PFSK-1 (cell line): ENCODE measurements around the gene SEZ6L.

Source experiments
- FOXP2 ChIP-seq: optimal IDR thresholded peaks from 2 replicates; pipeline ENCODE3; 2011; ENCODE audit warnings: borderline replicate concordance, control low read depth, inconsistent platforms; ENCODE audit not compliant: insufficient read depth; ENCODE audit errors: extremely low read length, extremely low read depth
- POLR2AphosphoS5 ChIP-seq: IDR thresholded peaks from 2 replicates; pipeline ENCODE4 v1.6.1; 2012; ENCODE audit warnings: low read depth, mild to moderate bottlenecking, control low read depth, low read length, moderate library complexity
- REST ChIP-seq, 2 experiments: IDR thresholded peaks; 2 replicates each; pipeline versions ENCODE4 v1.6.1 to v1.8.0; 2011 to 2012; ENCODE audit warnings: low read depth in 2 of 2, low read length in 2 of 2, control low read depth in 1 of 2, inconsistent platforms in 1 of 2, mild to moderate bottlenecking in 1 of 2, moderate library complexity in 1 of 2; ENCODE audit not compliant: insufficient read depth in 1 of 2
- SIN3A ChIP-seq: IDR thresholded peaks from 2 replicates; pipeline ENCODE4 v1.6.1; 2012; ENCODE audit warnings: mild to moderate bottlenecking, low read length, moderate library complexity, borderline replicate concordance; ENCODE audit not compliant: insufficient read depth
- TAF1 ChIP-seq: IDR thresholded peaks from 2 replicates; pipeline ENCODE4 v1.6.1; 2012; ENCODE audit warnings: low read length, control low read depth, borderline replicate concordance; ENCODE audit not compliant: insufficient read depth

Gene SEZ6L

GRCh38 chr22:26292667-26292995 is 123.4 kb downstream of the SEZ6L start:
- TF ChIP-seq POLR2AphosphoS5 (no peak), REST (IDR thresholded peaks at IDR 0.05; ENCODE audit: insufficient read depth in 1 of 2, low read depth in 2 of 2, low read length in 2 of 2) (no peak), FOXP2 (no peak), TAF1 (no peak)

- no peak for TF ChIP-seq SIN3A
- no peak for TF ChIP-seq TAF1
- TF ChIP-seq REST (IDR thresholded peaks at IDR 0.05; ENCODE audit: insufficient read depth in 1 of 2, low read depth in 2 of 2, low read length in 2 of 2), result no peak
- no peak for TF ChIP-seq POLR2AphosphoS5
- no peak for TF ChIP-seq FOXP2
These were observed 126.4 kb downstream of the SEZ6L start for GRCh38 chr22:26295563-26296126.

- TF ChIP-seq REST (IDR thresholded peaks at IDR 0.05; ENCODE audit: insufficient read depth in 1 of 2, low read depth in 2 of 2, low read length in 2 of 2) (no peak), SIN3A (no peak), FOXP2 (no peak), POLR2AphosphoS5 (no peak), TAF1 (no peak)
These were observed 129.5 kb downstream of the SEZ6L start for GRCh38 chr22:26298605-26299310.

GRCh38 chr22:26302726-26303125 is 133.5 kb downstream of the SEZ6L start:
- TF ChIP-seq FOXP2 (no peak), TAF1 (no peak), SIN3A (no peak), REST (IDR thresholded peaks at IDR 0.05; ENCODE audit: insufficient read depth in 1 of 2, low read depth in 2 of 2, low read length in 2 of 2) (no peak), POLR2AphosphoS5 (no peak)

- TF ChIP-seq REST (IDR thresholded peaks at IDR 0.05; ENCODE audit: insufficient read depth in 1 of 2, low read depth in 2 of 2, low read length in 2 of 2) (no peak), FOXP2 (no peak), TAF1 (no peak), SIN3A (no peak), POLR2AphosphoS5 (no peak)
These were observed 134.2 kb downstream of the SEZ6L start for GRCh38 chr22:26303475-26303874.
